ENCODE measurements around the gene MAPKAP1.

- TF ChIP-seq POLR2A (IDR thresholded peaks at IDR 0.05; ENCODE audit: low read depth, low read length) (no peak), PAX5 (IDR thresholded peaks at IDR 0.05; ENCODE audit: insufficient read depth, low read length, severe bottlenecking) (no peak), POLR2AphosphoS5 (IDR thresholded peaks at IDR 0.05; ENCODE audit: low read depth, low read length) (no peak)
Observed at GRCh38 chr9:125388978-125389377, 318.0 kb downstream of the MAPKAP1 start.
